KOPT-K1 (cell line): Measurements from ENCODE around the gene ELOB.

Source experiments
- H3K27ac ChIP-seq: fragments of 200-600 bp; sonication (generic); 2 replicates; pipeline ENCODE4 v1.5.1; 2016; ENCODE audit warnings: antibody characterized with exemption, mild to moderate bottlenecking, low read depth, low read length; ENCODE audit not compliant: poor library complexity, severe bottlenecking
- H3K36me3 ChIP-seq: fragments of 200-600 bp; sonication (generic); 2 replicates; pipeline ENCODE4 v1.5.1; 2017; ENCODE audit warnings: antibody characterized with exemption, mild to moderate bottlenecking, low read length, moderate library complexity; ENCODE audit not compliant: insufficient read depth
- H3K9me3 ChIP-seq: fragments of 200-600 bp; sonication (generic); 2 replicates; pipeline ENCODE4 v1.5.1; 2017; ENCODE audit warnings: antibody characterized with exemption, low read length, mild to moderate bottlenecking; ENCODE audit not compliant: insufficient read depth, poor library complexity, severe bottlenecking

The ELOB gene

GRCh38 chr16:2795395-2796143 lies 18.5 kb upstream of the ELOB start:
- Histone ChIP-seq H3K27ac (no peak overlapping the region), H3K36me3 (no peaks in the 10 kb centered on the region), H3K9me3 (no peaks in the 10 kb centered on the region)

GRCh38 chr16:2792940-2793339 lies 15.9 kb upstream of the ELOB start:
- no peaks in the 10 kb centered on the region for H3K9me3 ChIP-seq
- no peak overlapping the region for H3K27ac ChIP-seq
- H3K36me3 ChIP-seq, result no peaks in the 10 kb centered on the region

GRCh38 chr16:2791174-2791573 lies 14.1 kb upstream of the ELOB start:
- H3K27ac ChIP-seq, result no peak overlapping the region
- H3K9me3 ChIP-seq, result no peaks in the 10 kb centered on the region
- H3K36me3 ChIP-seq, result no peaks in the 10 kb centered on the region

- H3K27ac ChIP-seq, result no peak overlapping the region
- no peaks in the 10 kb centered on the region for H3K36me3 ChIP-seq
- no peaks in the 10 kb centered on the region for H3K9me3 ChIP-seq
These were observed 13.6 kb upstream of the ELOB start for GRCh38 chr16:2790631-2791030.

GRCh38 chr16:2787961-2788360 lies 10.9 kb upstream of the ELOB start:
- no peaks in the 10 kb centered on the region for H3K9me3 ChIP-seq
- no peaks in the 10 kb centered on the region for H3K36me3 ChIP-seq

GRCh38 chr16:2787406-2787805 lies 10.3 kb upstream of the ELOB start, which contains the start of gene PRSS33:
TSS of gene PRSS33 (minus strand) at chr16:2787560. CDS start at chr16:2786547, 1,013 bp downstream.
- no peak within 1 kb of the TSS for H3K27ac ChIP-seq
- no peaks in the 10 kb centered on the region for H3K9me3 ChIP-seq

More at GRCh38 chr16:2787961-2788360, 10.9 kb upstream of the ELOB start:
- no peak overlapping the region for H3K27ac ChIP-seq

GRCh38 chr16:2786826-2787151 lies 9.7 kb upstream of the ELOB start:
- Histone ChIP-seq H3K36me3 (no peaks in the 10 kb centered on the region), H3K27ac (no peak overlapping the region), H3K9me3 (no peaks in the 10 kb centered on the region)

More at GRCh38 chr16:2787406-2787805, 10.3 kb upstream of the ELOB start, which contains the start of gene PRSS33:
- H3K36me3 ChIP-seq, result no peaks in the 10 kb centered on the region

GRCh38 chr16:2786061-2786825 lies 9.2 kb upstream of the ELOB start:
- H3K36me3 ChIP-seq, result no peaks in the 10 kb centered on the region
- no peak overlapping the region for H3K27ac ChIP-seq
- no peaks in the 10 kb centered on the region for H3K9me3 ChIP-seq

GRCh38 chr16:2785101-2785991 lies 8.3 kb upstream of the ELOB start:
- H3K27ac ChIP-seq, result no peak overlapping the region
- H3K36me3 ChIP-seq, result no peaks in the 10 kb centered on the region
- H3K9me3 ChIP-seq, result no peaks in the 10 kb centered on the region

GRCh38 chr16:2784358-2785100 lies 7.4 kb upstream of the ELOB start:
- no peak overlapping the region for H3K27ac ChIP-seq
- no peaks in the 10 kb centered on the region for H3K9me3 ChIP-seq

GRCh38 chr16:2783581-2784357 lies 6.7 kb upstream of the ELOB start:
- Histone ChIP-seq H3K27ac (no peak overlapping the region), H3K36me3 (no peaks in the 10 kb centered on the region), H3K9me3 (no peaks in the 10 kb centered on the region)

More at GRCh38 chr16:2784358-2785100, 7.4 kb upstream of the ELOB start:
- no peaks in the 10 kb centered on the region for H3K36me3 ChIP-seq

- Histone ChIP-seq H3K36me3 (no peaks in the 10 kb centered on the region), H3K27ac (no peak overlapping the region)
These were observed 5.7 kb upstream of the ELOB start for GRCh38 chr16:2782583-2783351.

More at GRCh38 chr16:2782583-2783351, 5.7 kb upstream of the ELOB start:
- no peaks in the 10 kb centered on the region for H3K9me3 ChIP-seq
